Measurements from ENCODE around the gene ZNF41.
"Not testable (repeated sequence)": the region's sequence is repeated elsewhere in the genome, so short reads cannot be mapped to it uniquely, and the experiment has no call there.

The ZNF41 gene

GRCh38 chrX:47482512-47483305 lies at the start of gene ZNF41:
TSS of gene ZNF41 (minus strand) at chrX:47483222. CDS start at chrX:47467481, 15,741 bp downstream.
- DNase-seq (ENCODE audit: low read depth in 2 of 2) = peak; percentile 68 to 70

DNA sequence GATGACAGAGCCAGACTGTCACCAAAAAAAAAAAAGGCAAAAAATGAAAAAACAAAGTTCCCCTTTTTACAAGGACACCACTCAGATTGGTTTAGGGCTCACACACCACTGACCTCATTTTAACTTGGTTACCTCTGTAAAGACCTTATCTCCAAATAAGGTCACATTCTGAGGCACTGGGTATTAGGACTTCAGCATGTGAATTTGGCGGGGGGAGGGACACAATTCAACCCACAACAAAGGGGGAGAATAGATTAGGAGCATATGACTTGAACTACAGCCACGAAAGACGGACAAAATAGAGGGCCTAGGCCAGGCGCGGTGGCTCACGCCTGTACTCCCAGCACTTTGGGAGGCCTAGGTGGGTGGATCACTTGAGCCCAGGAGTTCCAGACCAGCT lies 47.0 kb upstream of the ZNF41 start:
- no peak for DNase-seq (ENCODE audit: low read depth in 2 of 2)

DNA sequence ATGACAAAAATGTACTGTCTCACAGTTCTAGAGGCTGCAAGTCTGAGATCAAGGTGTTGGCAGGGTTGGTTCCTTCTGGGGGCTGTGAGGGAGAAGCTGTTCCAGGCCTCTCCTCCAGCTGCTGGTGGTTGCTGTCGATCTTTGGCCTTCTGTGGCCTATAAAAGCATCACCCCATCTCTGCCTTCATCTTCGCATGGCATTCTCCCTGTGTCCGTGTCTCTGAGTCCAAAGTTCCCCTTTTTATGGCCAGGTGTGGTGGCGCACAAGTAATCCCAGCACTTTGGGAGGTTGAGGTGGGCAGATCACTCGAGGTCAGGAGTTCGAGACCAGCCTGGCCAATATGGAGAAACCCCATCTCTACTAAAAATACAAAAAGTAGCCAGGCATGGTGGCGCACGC lies 46.5 kb upstream of the ZNF41 start:
- no peak for DNase-seq (ENCODE audit: low read depth in 2 of 2)

DNA sequence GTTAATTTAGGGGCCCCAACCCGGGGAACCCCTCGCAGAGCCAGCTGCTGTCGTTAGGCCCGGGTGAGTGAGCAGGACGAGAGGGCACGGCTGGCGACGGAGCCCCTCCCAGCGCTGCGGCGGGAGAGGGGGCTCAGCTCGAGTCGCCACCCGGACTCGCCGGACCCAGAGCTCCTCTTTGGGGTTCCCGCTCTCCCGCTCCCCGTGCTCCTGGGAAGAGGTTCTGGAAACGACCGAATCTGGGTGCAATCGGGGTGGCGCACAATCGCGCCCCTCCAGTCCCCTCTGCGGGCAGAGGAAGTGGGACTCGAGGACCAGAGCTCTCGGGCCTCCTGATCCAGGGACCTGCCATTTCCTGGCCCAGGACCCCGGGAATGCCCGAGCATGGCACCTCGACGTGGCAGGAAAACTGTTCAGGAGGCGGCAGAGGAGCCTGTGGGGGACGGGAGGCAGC lies 40.7 kb upstream of the ZNF41 start:
- no peak for DNase-seq (ENCODE audit: low read depth in 2 of 2)

DNA sequence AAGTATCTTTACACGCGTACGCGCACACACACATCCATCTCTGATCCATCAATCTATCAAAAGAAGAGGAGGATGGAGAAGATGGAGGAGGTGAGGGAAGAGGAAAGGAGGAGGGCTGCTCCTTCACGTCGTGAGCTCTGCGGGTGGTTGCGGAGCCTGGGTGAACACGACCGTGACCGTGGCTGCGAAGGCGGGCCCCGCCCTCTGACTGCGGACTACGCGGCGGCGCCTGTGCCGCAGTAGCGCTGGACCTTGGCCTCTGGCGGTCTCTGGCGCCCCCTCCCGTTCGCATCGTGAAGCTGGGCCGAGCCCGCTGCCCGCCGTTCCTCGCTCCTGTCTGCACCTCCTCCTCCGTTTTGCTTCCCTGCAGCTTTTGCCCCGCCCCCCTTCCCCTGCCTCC lies 40.3 kb upstream of the ZNF41 start:
- peak; percentile 43 to 66 for DNase-seq (ENCODE audit: low read depth in 2 of 2)

DNA sequence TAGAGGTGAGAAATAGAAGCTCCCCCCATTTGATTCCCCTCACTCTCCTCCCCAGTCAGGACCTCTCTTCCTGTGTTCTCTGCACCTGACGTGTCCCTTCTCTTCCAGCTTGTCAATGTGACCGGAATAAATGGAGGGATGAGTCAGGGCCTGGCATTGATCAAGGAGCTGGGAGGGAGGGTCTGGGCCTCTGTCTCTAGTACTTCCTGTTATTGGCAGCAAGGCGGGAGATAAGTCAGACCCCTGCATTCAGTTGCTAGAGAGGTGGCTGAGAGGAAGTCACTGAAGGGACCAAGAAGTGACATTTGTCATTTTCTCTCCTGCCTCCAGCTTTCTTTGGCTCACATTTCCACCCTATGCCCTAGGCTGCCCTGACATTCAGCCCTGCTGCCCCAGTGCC lies 35.1 kb upstream of the ZNF41 start:
- DNase-seq (ENCODE audit: low read depth in 2 of 2) = no peak

- DNase-seq (ENCODE audit: low read depth in 2 of 2) = no peak
Observed at GRCh38 chrX:47515941-47516665, 33.1 kb upstream of the ZNF41 start.

DNA sequence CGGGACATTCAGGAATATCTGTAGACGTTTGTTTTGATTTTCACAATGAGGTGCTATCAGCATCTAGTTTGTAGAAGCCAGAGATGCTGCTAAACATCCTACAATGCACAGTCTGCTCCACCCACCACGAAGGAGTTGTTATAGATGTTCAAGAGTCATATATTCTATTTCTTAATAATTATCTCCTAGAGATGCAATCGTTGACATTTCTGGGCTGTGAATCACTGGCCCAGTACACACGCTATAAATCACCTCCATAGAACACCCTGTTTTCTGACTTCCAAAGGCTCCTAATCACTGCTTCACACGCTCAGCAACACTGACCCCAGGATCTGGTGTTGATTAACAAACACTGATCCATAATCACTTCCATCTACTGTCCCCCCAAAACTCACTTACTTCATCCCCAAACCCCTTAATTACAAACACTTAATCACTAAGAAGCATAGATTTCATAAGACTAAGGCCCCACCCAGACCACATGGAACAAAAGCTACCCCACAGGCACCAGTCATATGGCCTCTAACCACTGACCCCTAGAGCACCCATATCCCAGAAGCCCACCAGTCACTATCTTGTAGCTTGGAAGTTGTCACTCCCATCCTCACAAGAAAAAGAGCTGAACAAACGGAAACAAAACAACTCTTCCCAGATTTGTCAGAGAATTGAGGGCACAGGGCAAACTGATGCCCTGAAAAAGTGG lies 31.7 kb upstream of the ZNF41 start:
- no peak for DNase-seq (ENCODE audit: low read depth in 2 of 2)

GRCh38 chrX:47513034-47513965 lies 30.3 kb upstream of the ZNF41 start:
- DNase-seq (ENCODE audit: low read depth in 2 of 2) = not testable (repeated sequence)

- DNase-seq (ENCODE audit: low read depth in 2 of 2) = not testable (repeated sequence)
Observed at GRCh38 chrX:47512383-47512782, 29.4 kb upstream of the ZNF41 start.

GRCh38 chrX:47507153-47507867 lies 24.3 kb upstream of the ZNF41 start:
- DNase-seq (ENCODE audit: low read depth in 2 of 2) = no peak

- no peak for DNase-seq (ENCODE audit: low read depth in 2 of 2)
Observed at GRCh38 chrX:47503151-47503550, 20.1 kb upstream of the ZNF41 start.

- no peak for DNase-seq (ENCODE audit: low read depth in 2 of 2)
Observed at GRCh38 chrX:47502316-47503125, 19.5 kb upstream of the ZNF41 start.

GRCh38 chrX:47501226-47502074 lies 18.4 kb upstream of the ZNF41 start:
- no peak for DNase-seq (ENCODE audit: low read depth in 2 of 2)

GRCh38 chrX:47500554-47500953 lies 17.5 kb upstream of the ZNF41 start:
- DNase-seq (ENCODE audit: low read depth in 2 of 2) = no peak

GRCh38 chrX:47499293-47499692 lies 16.3 kb upstream of the ZNF41 start:
- no peak for DNase-seq (ENCODE audit: low read depth in 2 of 2)

DNA sequence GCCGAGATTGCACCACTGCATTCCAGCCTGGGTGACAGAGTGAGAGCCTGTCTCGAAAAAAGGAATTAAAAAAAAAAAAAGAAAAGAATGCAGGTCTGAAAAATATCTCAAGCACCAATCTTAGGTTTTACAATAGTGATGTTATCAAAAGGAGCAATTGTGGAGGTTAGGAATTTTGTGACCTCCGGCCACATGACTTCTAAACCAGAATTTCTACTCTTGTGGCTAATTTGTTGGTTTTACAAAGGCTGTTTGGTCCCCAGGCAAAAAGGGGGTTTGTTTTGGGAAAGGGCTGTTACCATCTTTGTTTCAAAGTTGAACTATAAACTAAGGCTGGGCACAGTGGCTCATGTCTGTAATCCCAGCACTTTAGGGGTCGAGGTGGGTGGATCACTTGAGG lies 15.4 kb upstream of the ZNF41 start:
- no peak for DNase-seq (ENCODE audit: low read depth in 2 of 2)

- no peak for DNase-seq (ENCODE audit: low read depth in 2 of 2)
Observed at GRCh38 chrX:47497271-47497888, 14.4 kb upstream of the ZNF41 start.
